B cell (primary cell): ENCODE results near the gene CYTH4.

ENCODE experiments used
- CTCF ChIP-seq: fragments of 200-600 bp; IDR thresholded peaks from one replicate; pipeline ENCODE4 v1.8.0; 2022; ENCODE audit warnings: antibody characterized with exemption, mild to moderate bottlenecking
- EZH2 ChIP-seq: IDR thresholded peaks from 2 replicates; pipeline ENCODE4 v1.6.1; 2012; ENCODE audit warnings: borderline replicate concordance, low read depth, mild to moderate bottlenecking, moderate library complexity, low read length; ENCODE audit not compliant: insufficient read depth, poor library complexity, severe bottlenecking

- no peak for TF ChIP-seq CTCF
- TF ChIP-seq EZH2 = no peak
Measured at GRCh38 chr22:37266581-37267134, 15.7 kb upstream of the CYTH4 start.
